Measurements from ENCODE around the gene FAM131B.

FAM131B gene

DNA sequence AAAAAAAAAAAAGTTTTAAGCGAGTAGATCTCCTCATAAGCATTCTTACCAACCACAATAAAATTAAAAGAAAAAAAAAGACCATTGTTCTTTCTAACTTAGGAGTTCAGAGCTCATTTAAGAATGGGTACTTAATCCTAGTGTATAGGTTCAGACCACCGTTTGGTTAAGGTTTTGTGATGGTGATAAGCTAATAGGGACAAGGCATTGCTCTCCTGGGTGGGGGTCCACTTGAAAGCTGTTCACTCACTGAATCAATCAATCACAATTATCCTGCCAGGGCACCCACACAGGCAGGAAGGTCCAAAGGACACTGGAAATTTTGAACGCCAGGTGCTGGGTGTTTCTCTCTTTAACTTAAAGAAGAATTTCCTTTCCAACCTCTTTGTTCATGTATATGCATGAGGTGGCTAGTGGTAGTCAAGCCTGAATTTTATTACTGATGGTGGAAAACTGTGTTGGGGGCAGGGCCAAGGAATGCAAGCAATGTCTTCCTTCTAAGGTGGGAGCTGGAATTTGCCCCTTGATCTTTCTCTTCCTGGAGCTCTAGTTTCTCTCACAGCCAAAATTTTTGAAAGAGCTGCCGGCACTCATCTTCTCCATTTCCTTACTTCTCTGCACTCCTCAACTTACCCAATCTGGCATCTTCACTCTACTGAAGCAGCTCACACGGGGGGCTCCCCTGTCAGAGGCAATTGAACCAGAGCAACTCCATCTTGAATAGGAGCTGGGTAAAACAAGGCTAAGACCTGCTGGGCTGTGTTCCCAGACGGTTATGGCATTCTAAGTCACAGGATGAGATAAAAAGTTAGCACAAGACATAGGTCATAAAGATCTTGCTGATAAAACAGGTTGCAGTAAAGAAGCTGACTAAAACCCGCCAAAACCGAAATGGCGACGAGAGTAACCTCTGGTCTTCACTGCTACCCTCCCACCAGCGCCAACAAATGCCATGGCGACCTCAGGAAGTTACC is 7.5 kb upstream of the FAM131B start:
- Histone ChIP-seq H3K4me3 (replicated peaks; ENCODE audit: insufficient read depth, low read length) (no peak overlapping the region), H3K27me3 (ENCODE audit: insufficient read depth, poor library complexity, severe bottlenecking) (no peaks in the 10 kb centered on the region), H3K27ac (replicated peaks) (no peak overlapping the region)
- DNase-seq (ENCODE audit: low read depth in 1 of 2, low spot score in 1 of 2) = no peak
- TF ChIP-seq SPI1 (IDR thresholded peaks at IDR 0.05; ENCODE audit: borderline replicate concordance, low read depth) (no peak), POLR2AphosphoS5 (IDR thresholded peaks at IDR 0.05; ENCODE audit: low read depth) (no peak), GABPA (IDR thresholded peaks at IDR 0.05; ENCODE audit: low read depth) (no peak)
- TF ChIP-seq, protein P1, sequence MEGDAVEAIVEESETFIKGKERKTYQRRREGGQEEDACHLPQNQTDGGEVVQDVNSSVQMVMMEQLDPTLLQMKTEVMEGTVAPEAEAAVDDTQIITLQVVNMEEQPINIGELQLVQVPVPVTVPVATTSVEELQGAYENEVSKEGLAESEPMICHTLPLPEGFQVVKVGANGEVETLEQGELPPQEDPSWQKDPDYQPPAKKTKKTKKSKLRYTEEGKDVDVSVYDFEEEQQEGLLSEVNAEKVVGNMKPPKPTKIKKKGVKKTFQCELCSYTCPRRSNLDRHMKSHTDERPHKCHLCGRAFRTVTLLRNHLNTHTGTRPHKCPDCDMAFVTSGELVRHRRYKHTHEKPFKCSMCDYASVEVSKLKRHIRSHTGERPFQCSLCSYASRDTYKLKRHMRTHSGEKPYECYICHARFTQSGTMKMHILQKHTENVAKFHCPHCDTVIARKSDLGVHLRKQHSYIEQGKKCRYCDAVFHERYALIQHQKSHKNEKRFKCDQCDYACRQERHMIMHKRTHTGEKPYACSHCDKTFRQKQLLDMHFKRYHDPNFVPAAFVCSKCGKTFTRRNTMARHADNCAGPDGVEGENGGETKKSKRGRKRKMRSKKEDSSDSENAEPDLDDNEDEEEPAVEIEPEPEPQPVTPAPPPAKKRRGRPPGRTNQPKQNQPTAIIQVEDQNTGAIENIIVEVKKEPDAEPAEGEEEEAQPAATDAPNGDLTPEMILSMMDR (IDR thresholded peaks at IDR 0.05; ENCODE audit: insufficient read depth, low read length) = no peak
- TF ChIP-seq, protein P2, sequence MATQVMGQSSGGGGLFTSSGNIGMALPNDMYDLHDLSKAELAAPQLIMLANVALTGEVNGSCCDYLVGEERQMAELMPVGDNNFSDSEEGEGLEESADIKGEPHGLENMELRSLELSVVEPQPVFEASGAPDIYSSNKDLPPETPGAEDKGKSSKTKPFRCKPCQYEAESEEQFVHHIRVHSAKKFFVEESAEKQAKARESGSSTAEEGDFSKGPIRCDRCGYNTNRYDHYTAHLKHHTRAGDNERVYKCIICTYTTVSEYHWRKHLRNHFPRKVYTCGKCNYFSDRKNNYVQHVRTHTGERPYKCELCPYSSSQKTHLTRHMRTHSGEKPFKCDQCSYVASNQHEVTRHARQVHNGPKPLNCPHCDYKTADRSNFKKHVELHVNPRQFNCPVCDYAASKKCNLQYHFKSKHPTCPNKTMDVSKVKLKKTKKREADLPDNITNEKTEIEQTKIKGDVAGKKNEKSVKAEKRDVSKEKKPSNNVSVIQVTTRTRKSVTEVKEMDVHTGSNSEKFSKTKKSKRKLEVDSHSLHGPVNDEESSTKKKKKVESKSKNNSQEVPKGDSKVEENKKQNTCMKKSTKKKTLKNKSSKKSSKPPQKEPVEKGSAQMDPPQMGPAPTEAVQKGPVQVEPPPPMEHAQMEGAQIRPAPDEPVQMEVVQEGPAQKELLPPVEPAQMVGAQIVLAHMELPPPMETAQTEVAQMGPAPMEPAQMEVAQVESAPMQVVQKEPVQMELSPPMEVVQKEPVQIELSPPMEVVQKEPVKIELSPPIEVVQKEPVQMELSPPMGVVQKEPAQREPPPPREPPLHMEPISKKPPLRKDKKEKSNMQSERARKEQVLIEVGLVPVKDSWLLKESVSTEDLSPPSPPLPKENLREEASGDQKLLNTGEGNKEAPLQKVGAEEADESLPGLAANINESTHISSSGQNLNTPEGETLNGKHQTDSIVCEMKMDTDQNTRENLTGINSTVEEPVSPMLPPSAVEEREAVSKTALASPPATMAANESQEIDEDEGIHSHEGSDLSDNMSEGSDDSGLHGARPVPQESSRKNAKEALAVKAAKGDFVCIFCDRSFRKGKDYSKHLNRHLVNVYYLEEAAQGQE (IDR thresholded peaks at IDR 0.05; ENCODE audit: insufficient replicate concordance, low read depth) = no peak

DNA sequence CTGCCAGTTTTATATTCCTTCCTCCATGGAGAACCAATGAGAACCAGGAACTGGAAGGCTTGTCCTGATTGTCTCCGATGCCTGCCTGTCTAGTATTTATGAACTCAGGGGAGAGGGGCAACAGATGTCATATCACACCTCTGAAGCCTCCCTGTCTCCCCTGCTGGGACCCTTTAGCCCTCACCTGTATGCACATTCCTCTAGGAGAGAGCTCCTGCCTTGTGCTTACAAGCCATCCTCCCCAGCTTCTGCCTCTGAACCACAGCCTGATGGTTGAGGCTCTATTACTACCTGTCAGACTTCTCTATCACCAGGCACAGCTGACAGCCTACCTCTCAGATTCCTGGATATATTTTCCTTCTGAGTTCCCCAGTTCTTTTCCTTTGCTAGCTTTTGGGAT is 5.9 kb upstream of the FAM131B start:
- no peak overlapping the region for H3K27ac ChIP-seq (replicated peaks)
- H3K27me3 ChIP-seq (ENCODE audit: insufficient read depth, poor library complexity, severe bottlenecking) = peaks cover 12% of the 10 kb centered on the region
- DNase-seq (ENCODE audit: low read depth in 1 of 2, low spot score in 1 of 2) = no peak
- H3K4me3 ChIP-seq (replicated peaks; ENCODE audit: insufficient read depth, low read length) = no peak overlapping the region
- no peak for TF ChIP-seq GABPA (IDR thresholded peaks at IDR 0.05; ENCODE audit: low read depth)
- TF ChIP-seq SPI1 (IDR thresholded peaks at IDR 0.05; ENCODE audit: borderline replicate concordance, low read depth) = no peak
- TF ChIP-seq, protein P1 (IDR thresholded peaks at IDR 0.05; ENCODE audit: insufficient read depth, low read length) = no peak
- TF ChIP-seq POLR2AphosphoS5 (IDR thresholded peaks at IDR 0.05; ENCODE audit: low read depth) = no peak
- TF ChIP-seq, protein P2 (IDR thresholded peaks at IDR 0.05; ENCODE audit: insufficient replicate concordance, low read depth) = no peak

DNA sequence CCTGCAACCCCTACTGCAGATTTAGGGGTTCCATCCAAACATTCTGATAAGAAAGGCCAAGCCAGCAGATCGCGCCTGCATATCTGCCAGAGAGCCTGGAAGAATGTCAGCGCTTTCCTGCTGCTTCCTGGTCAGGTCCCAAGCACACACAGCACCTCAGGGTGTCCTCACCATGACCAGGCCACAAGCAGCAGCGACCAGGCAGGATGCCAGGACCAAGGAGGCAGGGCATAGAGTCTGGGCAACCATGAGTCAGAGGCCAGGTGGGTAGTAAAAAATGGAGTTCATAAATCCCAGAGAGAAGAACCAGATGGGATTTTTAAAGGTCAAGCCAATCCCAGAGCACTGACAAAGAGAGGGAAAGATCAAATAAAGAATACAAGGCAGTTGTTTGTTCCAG is 5.5 kb upstream of the FAM131B start:
- H3K27ac ChIP-seq (replicated peaks) = no peak overlapping the region
- no peak for TF ChIP-seq SPI1 (IDR thresholded peaks at IDR 0.05; ENCODE audit: borderline replicate concordance, low read depth)
- no peak for TF ChIP-seq POLR2AphosphoS5 (IDR thresholded peaks at IDR 0.05; ENCODE audit: low read depth)
- TF ChIP-seq, protein P1 (IDR thresholded peaks at IDR 0.05; ENCODE audit: insufficient read depth, low read length) = no peak
- TF ChIP-seq, protein P2 (IDR thresholded peaks at IDR 0.05; ENCODE audit: insufficient replicate concordance, low read depth) = no peak
- TF ChIP-seq GABPA (IDR thresholded peaks at IDR 0.05; ENCODE audit: low read depth) = no peak
- peaks cover 17% of the 10 kb centered on the region for H3K27me3 ChIP-seq (ENCODE audit: insufficient read depth, poor library complexity, severe bottlenecking)
- no peak overlapping the region for H3K4me3 ChIP-seq (replicated peaks; ENCODE audit: insufficient read depth, low read length)
- no peak for DNase-seq (ENCODE audit: low read depth in 1 of 2, low spot score in 1 of 2)
